ENCODE data around the gene ANK3. TPM values are rescaled to one million over a fixed set of nuclear protein-coding genes. Genes with fewer than 3 reads are reported as not detected.

ANK3 gene
- total and polyA plus RNA-seq, 7 donors = 10.8 to 86.7 (median 42.5) TPM

DNA sequence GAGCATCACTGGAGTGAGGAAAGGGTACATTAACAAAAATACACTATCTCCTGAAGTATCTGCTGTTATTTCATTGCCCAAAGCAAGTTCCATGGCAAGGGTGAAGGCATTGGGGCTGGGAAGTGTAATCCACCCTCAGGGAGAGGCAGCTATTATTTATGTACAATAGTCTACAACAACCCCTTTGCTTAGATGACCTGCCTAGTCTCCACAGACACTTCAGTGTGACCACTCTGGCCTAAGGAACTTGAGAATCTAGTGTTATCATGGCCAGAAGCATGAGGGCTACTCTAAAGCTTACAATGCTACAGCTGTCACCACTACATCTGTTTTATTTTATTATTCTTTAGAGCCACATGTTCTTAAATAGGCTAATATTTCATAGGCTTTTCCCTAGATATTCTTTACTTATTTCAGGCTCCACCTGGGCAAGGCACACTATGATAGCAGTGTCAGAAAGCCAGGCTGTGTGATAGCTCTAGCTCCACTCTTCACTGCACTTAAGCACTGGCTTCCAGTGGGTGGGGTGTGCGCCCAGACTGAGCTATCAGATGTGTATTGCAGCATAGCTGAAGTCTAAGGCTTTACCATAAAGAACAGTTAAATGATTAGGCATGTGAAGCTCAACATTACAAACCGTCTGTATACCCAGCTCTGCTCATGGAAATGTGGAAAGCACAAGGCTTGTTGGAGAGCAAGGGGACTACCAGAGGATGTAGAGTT, 366.4 kb downstream of the ANK3 start:
- Histone ChIP-seq H3K4me3 (no peak overlapping the region), H3K4me1 (no peaks in the 10 kb centered on the region)
- 62 to 88% methylated on average over 2 of the region's 2 CpGs for WGBS, 2 donors

DNA sequence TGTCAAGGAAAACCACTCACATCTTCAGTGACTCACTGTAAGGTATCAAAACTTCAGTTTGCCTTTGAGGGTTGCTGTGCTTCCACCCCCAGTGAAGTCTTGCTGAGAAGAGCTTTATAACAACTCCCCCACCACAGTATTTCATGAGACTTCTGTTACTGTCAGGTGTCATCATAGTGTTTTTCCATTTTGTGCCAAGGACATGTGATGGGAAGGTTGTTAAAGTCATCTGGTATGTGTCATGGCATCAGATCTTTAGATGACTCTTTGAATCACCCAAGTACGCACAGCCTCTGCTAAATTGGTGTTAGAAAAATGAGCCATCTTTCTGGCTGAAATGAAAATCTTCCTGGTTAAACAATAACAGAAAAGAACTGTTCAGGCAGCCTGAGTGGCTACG, 368.3 kb downstream of the ANK3 start:
- DNase-seq = no peak
- intact Hi-C loops (cut with DNase I) = no loop called here
- H3K9me3 ChIP-seq = no peaks in the 10 kb centered on the region
- no peaks in the 10 kb centered on the region for H3K4me1 ChIP-seq
- H3K27ac ChIP-seq = no peak overlapping the region
- H3K27me3 ChIP-seq = no peaks in the 10 kb centered on the region
- H3K4me3 ChIP-seq = no peak overlapping the region
- TF ChIP-seq POLR2A (IDR thresholded peaks at IDR 0.05) (no peak), POLR2AphosphoS5 (IDR thresholded peaks at IDR 0.05) (no peak), EP300 (IDR thresholded peaks at IDR 0.05) (no peak)
- TF ChIP-seq, protein P1, sequence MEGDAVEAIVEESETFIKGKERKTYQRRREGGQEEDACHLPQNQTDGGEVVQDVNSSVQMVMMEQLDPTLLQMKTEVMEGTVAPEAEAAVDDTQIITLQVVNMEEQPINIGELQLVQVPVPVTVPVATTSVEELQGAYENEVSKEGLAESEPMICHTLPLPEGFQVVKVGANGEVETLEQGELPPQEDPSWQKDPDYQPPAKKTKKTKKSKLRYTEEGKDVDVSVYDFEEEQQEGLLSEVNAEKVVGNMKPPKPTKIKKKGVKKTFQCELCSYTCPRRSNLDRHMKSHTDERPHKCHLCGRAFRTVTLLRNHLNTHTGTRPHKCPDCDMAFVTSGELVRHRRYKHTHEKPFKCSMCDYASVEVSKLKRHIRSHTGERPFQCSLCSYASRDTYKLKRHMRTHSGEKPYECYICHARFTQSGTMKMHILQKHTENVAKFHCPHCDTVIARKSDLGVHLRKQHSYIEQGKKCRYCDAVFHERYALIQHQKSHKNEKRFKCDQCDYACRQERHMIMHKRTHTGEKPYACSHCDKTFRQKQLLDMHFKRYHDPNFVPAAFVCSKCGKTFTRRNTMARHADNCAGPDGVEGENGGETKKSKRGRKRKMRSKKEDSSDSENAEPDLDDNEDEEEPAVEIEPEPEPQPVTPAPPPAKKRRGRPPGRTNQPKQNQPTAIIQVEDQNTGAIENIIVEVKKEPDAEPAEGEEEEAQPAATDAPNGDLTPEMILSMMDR (IDR thresholded peaks at IDR 0.05) = no peak
- 83 to 84% methylated on average over 2 of the region's 2 CpGs for WGBS, 2 donors
- no peaks in the 10 kb centered on the region for H3K36me3 ChIP-seq

More for the DNA sequence above, 366.4 kb downstream of the ANK3 start:
- H3K27ac ChIP-seq = no peak overlapping the region
- no peak for DNase-seq
- H3K27me3 ChIP-seq = no peaks in the 10 kb centered on the region
- no peak for TF ChIP-seq EP300 (IDR thresholded peaks at IDR 0.05)
- TF ChIP-seq POLR2A (IDR thresholded peaks at IDR 0.05) = no peak
- TF ChIP-seq POLR2AphosphoS5 (IDR thresholded peaks at IDR 0.05) = no peak
- TF ChIP-seq, protein P1 (IDR thresholded peaks at IDR 0.05) = no peak
- no peaks in the 10 kb centered on the region for H3K9me3 ChIP-seq
- H3K36me3 ChIP-seq = no peaks in the 10 kb centered on the region
- intact Hi-C loops (cut with DNase I) = no loop called here

DNA sequence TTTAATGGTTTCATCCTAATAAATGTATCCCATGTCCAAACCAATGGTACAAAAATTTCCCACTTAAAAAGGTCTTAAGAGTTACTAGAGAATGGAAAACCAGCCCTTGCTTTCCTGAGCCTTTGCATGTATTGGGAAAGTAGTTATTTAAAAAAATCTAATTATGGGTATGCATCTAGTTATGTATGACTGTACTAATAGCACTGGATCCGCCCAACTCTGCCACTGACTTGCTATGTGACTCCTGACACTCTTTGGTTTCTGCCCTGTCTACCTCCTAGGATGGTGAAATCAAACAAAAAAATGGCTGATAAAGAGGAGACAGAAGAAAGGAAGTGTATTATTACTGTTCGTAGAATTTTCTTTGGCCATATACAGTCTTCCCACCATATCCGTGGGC, 372.9 kb downstream of the ANK3 start:
- H3K27me3 ChIP-seq = no peaks in the 10 kb centered on the region
- TF ChIP-seq POLR2A (IDR thresholded peaks at IDR 0.05) (no peak), POLR2AphosphoS5 (IDR thresholded peaks at IDR 0.05) (no peak), EP300 (IDR thresholded peaks at IDR 0.05) (no peak)
- TF ChIP-seq, protein P1 (IDR thresholded peaks at IDR 0.05) = no peak
- WGBS, 2 donors = 95 to 97% methylated on average over 3 of the region's 3 CpGs
- no peak overlapping the region for H3K4me3 ChIP-seq
- H3K36me3 ChIP-seq = no peaks in the 10 kb centered on the region
- intact Hi-C loops (cut with DNase I) = no loop called here
- no peaks in the 10 kb centered on the region for H3K9me3 ChIP-seq
- no peak overlapping the region for H3K27ac ChIP-seq
- no peak for DNase-seq
- H3K4me1 ChIP-seq = no peaks in the 10 kb centered on the region

DNA sequence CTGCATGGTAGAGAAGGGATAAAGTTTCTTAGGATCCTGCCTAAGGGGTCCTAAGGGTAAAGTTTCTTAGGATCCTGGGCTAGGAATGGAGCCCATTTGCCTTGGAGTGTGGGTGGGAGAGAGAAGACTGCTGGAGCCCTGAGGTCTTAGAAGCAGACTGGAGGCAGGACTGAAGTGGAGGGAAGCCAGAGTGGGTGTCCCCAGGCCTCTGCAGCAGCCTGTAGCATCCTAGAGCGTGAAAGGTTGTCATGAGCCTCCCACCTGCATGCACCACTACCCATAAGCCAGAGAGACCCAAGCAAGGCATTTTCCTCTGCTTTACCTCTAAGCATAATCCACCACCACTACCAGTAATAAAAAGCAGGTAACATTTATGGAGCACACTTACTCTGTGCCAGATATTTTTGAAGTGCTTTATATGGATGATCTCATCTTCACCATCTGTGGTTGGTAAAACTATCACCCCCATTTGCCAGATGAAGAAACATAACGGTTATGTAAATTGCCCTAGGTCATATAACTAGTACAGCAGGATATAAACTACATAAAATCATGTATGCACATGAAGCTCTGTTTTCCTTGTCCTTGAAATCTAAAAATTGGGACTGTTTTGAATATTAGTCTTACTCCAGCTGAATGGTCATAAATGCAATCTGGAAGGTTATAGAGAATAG, 379.8 kb downstream of the ANK3 start:
- H3K4me3 ChIP-seq = no peak overlapping the region
- no peaks in the 10 kb centered on the region for H3K4me1 ChIP-seq
- 55 to 60% methylated on average over 2 of the region's 2 CpGs for WGBS, 2 donors
- no peaks in the 10 kb centered on the region for H3K36me3 ChIP-seq
- H3K27ac ChIP-seq = no peak overlapping the region
- H3K9me3 ChIP-seq = no peaks in the 10 kb centered on the region
- TF ChIP-seq EP300 (IDR thresholded peaks at IDR 0.05) (no peak), POLR2AphosphoS5 (IDR thresholded peaks at IDR 0.05) (no peak), POLR2A (IDR thresholded peaks at IDR 0.05) (no peak)
- TF ChIP-seq, protein P1 (IDR thresholded peaks at IDR 0.05) = no peak
- intact Hi-C loops (cut with DNase I) = no loop called here
- no peaks in the 10 kb centered on the region for H3K27me3 ChIP-seq
- no peak for DNase-seq

All from sigmoid colon (tissue), 7 donors.